22Rv1 (cell line): ENCODE results near the gene IL22RA2.
"Not testable (repeated sequence)": the region's sequence is repeated elsewhere in the genome, so short reads cannot be mapped to it uniquely, and the experiment has no call there.

ENCODE experiments used
- H3K27ac ChIP-seq: fragments of 450-650 bp; 2 replicates; pipeline ENCODE4 v1.5.1; 2017
- ZFX ChIP-seq: fragments of 450-650 bp; IDR thresholded peaks from 2 replicates; pipeline ENCODE4 v1.6.1; 2017; ENCODE audit warnings: antibody characterized with exemption, borderline replicate concordance
- TF ChIP-seq, protein P1 (sequence below): fragments of 450-650 bp; IDR thresholded peaks from 2 replicates; pipeline ENCODE4 v1.5.1; 2017; ENCODE audit warnings: mild to moderate bottlenecking

Gene IL22RA2

DNA sequence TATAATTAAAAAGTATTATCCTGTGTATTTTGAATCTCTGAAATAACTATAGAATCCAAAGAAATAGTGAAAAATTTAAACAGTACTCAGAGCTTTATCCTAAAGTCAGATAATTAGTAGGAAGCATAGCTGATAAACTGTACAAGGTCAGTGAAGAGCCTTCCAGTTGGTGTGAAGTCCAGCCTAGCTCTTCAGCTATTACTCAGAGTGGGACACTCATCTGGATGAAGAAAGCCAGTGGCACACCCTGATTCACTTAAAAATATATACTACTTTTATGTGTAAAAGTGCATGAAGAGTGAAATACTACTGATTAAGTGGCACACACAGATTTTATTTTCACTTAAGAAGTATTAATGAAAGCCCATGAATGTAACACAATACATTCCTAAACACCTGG, 42.7 kb upstream of the IL22RA2 start:
- H3K27ac ChIP-seq, result no peak overlapping the region
- TF ChIP-seq, protein P1, sequence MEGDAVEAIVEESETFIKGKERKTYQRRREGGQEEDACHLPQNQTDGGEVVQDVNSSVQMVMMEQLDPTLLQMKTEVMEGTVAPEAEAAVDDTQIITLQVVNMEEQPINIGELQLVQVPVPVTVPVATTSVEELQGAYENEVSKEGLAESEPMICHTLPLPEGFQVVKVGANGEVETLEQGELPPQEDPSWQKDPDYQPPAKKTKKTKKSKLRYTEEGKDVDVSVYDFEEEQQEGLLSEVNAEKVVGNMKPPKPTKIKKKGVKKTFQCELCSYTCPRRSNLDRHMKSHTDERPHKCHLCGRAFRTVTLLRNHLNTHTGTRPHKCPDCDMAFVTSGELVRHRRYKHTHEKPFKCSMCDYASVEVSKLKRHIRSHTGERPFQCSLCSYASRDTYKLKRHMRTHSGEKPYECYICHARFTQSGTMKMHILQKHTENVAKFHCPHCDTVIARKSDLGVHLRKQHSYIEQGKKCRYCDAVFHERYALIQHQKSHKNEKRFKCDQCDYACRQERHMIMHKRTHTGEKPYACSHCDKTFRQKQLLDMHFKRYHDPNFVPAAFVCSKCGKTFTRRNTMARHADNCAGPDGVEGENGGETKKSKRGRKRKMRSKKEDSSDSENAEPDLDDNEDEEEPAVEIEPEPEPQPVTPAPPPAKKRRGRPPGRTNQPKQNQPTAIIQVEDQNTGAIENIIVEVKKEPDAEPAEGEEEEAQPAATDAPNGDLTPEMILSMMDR, result no peak
- TF ChIP-seq ZFX, result no peak

DNA sequence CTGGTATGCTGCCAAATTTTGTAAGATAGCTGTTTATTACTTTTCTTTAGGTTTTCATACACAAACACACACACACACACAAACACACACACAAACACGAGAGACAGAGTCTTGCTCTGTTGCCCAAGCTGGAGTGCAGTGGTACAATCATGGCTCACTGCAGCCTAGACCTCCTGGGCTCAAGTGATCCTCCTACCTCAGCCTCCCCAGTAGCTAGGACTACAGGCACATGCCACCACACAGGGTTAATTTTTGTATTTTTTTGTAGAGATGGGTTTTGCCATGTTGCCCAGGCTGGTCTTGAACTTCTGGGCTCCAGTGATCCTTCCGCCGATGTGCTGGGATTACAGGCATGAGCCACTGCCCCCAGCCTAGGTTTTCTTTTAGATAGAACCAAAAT, 42.2 kb upstream of the IL22RA2 start:
- not testable (repeated sequence) for H3K27ac ChIP-seq

DNA sequence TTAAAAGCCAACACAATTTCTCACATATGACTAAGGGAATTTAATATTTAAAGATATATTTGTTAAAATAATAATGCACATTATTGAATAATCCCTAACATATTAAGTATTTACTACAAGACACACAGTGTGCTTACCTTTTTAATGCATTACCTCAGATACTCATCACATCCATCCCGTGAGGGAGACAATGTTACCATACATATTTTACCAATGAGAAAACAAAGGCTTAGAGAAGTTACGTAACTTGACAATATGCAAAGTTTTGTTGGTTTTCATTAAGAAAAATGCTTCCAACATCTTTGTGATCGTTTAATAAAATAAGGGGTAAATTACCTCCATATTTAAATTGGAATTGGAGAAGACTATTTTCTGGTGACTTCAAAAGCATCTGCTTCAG, 41.5 kb upstream of the IL22RA2 start:
- no peak overlapping the region for H3K27ac ChIP-seq

DNA sequence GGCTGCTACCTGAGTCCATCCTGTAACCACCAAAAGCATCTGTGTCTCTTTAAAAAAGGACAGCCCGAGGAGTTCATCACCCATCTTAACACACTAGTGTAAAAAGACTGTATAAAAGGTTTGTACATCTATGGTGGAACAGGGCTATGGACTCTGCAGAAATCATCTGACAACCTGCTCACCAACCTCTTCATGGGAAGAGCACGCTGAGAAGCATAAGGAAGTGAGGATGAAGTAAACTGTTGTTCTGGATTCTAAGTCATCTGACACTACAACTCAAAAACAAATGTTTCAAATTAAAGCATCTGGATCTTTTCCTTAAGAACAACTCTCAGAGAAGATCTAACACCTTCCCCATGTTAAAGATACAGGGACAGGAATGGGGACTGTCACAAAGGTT, 40.4 kb upstream of the IL22RA2 start:
- TF ChIP-seq, protein P1, result no peak
- TF ChIP-seq ZFX, result no peak
- H3K27ac ChIP-seq, result no peak overlapping the region

More for the DNA sequence above, 41.5 kb upstream of the IL22RA2 start:
- TF ChIP-seq, protein P1, result no peak
- TF ChIP-seq ZFX, result no peak

DNA sequence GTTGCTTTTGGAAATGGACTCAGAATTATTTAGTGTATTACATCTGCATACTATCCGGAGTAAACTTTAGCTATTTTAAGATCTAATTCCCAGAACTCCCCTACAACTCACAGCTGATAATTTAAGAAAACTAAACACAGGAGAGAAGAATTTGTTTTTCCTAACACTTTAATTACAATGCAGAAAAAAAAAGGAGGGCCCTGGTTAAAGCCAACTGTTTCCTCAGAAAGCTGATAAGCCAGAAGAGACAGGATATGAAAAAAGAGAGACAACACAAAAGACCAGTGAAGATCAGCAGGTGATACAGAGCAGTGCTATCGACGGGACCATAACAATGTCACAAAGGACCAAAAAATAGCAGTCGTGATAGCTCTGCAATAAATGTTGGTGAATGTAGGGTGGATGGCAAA, 39.9 kb upstream of the IL22RA2 start:
- TF ChIP-seq, protein P1, result no peak
- no peak for TF ChIP-seq ZFX
- H3K27ac ChIP-seq, result no peak overlapping the region

DNA sequence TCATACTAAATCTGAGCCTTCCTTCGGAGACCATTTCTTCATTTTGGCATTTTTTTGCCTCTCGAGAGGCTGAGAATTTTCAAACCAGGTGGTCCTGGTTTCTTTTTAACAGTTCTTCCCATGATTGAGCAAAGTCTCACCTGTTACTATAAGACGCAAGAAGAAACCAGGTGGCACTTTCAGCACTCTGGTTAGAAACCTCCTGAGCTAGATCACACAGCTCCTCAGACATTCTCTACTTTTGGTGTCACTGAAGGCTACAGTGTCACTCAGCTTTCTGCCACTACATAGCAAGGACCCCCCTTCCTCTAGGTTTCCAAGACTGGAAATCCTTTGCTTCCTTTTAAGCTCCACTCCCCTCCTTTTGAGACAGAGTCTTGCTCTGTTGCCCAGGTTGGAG, 38.5 kb upstream of the IL22RA2 start:
- no peak for TF ChIP-seq ZFX
- TF ChIP-seq, protein P1, result no peak
- no peak overlapping the region for H3K27ac ChIP-seq

DNA sequence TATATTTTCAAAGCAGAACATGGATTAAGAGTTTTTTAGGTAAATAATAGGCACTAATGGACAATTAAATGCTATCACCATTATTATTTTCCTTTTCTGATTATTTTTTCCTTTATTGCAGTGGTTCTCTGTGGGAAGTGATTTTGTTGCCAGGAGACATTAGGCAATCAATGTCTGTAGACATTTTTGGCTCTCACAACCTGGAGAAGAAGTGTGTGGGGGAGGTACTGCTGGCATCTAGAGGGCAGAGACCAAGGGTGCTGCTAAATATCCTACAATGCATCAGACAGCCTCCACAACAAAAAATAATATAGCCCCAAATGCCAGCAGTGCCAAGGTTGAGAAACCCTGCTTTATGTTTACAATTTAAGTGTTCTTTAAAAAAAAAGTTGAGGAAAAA, 37.5 kb upstream of the IL22RA2 start:
- no peak overlapping the region for H3K27ac ChIP-seq
- TF ChIP-seq, protein P1, result no peak
- no peak for TF ChIP-seq ZFX

DNA sequence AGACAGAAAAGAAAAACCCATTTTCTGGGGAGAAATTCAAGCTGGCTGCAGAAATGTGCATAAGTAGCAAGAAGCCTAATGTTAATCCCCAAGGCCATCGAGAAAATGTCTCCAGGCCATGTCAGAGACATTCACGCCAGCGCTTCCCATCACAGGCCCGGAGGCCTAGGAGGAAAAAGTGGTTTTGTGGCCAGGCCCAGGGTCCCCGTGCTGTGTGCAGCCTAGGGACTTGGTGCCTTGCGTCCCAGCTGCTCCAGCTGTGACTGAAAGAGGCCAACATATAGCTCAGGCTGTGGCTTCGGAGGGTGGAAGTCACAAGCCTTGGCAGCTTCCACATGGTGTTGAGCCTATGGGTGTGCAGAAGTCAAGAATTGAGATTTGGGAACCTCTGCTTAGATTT, 34.8 kb upstream of the IL22RA2 start:
- TF ChIP-seq ZFX, result no peak
- TF ChIP-seq, protein P1, result no peak
- no peak overlapping the region for H3K27ac ChIP-seq

DNA sequence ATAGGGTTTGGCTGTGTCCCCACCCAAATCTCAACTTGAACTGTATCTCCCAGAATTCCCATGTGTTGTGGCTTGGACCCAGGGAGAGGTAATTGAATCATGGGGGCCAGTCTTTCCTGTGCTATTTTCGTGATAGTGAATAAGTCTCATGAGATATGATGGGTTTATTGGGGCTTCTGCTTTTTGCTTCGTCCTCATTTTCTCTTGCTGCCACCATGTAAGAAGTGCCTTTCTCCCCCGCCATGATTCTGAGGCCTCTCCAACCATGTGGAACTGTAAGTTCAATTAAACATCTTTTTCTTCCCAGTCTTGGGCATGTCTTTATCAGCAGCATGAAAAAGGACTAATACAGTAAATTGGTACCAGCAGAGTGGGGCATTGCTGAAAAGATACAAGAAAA, 34.0 kb upstream of the IL22RA2 start:
- H3K27ac ChIP-seq, result not testable (repeated sequence)
